AG08396 (cell line): ENCODE measurements around the gene SCD5.
A peak's percentile ranks its signal among the peaks of the same experiment; 100 is the strongest.

Experiments used
- DNase-seq: peaks from one replicate; pipeline ENCODE4 v3.0.0; 2012; ENCODE audit warnings: low spot score, mixed read lengths

Gene SCD5

DNA sequence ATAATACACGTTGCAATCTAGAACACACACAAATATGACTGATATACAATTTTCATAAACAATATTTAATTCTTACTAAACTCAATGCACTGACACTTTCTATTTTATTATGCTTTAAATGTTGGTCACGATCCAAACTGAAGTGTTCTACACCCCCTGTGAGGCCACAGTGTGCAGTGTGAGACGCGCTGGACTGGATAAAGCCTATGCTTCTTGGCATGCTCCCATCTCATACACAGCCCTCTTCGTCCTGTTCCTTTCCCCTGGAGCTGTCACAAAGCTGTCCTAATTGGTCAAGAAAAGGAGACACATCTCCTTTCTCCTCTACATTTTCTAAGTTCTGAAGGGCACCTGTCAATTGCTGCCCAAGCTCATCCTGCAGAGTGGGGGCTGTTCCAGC, 72.0 kb downstream of the SCD5 start:
- DNase-seq: no peak

DNA sequence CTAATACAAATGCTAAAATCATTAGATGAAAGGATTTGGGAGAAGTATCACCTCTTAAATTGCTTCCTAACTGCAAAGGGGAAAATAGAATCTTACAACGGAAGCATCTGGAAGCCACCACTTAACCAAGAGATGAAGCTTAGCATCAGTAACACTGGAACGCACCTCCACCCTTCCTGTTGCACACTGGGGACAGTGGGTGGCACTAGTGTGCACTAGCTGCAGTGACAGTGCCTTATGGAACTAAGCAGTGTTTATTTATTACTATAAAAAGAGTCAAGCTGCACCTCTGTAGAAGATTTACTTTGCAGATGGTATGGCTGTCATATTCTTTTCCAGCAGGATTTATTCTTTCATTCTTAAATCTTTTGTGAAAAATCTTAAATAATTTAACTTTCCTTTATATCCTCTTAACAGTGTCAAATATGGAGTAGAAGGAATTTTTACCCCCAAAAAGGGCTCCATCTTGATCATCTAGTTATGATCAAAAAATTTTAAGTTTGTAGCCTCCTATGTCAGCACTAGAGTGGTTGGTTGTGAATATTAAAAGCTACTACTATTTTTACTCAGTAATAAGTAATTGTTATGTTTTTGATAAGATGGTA, 76.7 kb downstream of the SCD5 start:
- no peak for DNase-seq

DNA sequence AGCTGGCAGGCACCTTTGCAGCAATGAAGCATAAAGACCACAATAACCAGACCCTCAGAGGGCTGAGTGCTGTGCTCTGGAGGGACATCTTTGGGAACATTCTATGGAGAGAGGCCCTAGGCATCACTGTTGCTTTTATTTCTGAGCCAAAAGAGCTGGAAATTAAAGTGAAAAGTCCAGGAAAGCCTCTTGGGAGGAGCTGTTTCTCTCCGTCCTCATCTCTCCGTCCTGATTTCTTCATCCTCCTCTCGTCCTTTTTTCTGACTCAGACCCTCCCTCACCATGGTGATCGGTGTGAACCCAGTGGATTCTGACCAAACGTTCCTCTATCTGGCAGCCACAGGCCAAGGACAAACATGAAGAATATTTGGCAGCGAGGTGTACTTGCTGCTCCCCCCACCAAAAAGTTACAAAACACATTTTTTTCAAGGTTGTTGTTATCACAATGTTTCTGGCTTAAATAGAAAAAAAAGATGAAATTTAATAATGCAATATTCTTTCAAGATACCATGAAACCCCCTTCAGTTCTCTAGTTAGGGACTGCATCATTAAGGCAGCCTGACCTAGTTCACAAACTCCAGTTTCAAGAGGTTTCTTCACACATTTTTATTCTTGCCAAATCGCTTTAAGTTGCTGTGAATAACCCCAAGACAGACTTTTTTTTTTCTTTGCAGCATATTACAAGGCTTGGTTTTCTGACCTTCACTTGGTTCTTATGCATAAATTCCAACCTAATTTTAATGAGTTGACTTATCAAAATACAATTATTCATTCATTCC, 80.2 kb downstream of the SCD5 start:
- no peak for DNase-seq

DNA sequence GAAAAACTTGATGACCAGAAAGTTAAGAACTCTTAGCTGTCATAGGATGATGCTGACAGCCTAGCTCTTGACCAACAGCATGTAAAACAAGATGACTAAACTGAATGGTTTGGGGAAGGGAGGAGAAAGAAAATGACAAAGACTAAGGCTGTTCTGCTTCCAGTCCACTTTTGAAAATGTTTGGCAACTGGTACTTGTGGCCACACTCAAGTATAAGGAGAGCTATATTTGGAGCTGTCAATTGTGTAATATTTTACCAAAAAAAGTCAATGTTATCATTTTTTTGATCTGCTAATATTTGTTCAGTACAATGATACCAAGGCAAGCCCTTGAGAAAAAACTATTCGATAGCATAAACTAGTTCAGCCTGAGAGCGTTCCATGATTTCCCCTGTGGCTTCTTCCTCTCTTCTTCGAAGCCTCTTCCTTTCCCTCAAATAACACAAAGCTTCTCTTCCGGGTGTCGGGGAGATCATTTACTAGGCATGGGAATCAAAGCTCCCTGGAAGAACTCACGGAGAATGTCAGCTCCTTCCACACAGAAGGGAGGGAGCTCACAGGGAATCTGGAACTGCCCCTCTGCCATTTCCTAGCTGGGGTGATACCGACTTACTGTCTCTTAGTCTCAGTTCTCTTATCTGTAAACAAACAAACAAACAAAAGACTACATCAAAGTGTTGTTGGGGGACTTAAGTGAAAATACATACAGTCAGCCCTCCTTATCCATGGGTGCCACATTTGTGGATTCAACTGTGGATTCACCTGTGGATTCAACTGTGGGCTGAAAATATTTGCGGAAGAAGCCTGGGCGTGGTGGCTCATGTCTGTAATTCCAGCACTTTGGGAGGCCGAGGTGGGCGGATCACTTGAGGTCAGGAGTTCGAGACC, 82.6 kb downstream of the SCD5 start:
- DNase-seq: peak; percentile 27

DNA sequence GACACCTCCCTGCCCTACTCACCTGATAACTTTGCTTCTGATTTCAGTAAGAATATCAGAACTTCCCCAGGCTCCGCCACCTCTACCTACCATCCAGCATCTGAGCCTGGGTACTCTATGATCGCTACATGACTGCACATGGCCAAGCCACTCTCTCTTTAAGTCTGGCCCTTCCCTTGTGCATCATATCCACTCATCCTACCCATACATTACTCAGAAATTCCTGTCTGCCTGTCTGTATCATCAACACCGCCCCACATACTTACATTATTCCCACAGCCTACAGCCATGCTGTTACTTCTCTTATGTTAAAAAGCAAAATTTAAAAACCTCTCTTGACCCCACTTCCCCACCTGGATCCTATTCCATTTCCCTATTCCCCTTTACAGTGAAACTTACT, 84.7 kb downstream of the SCD5 start:
- DNase-seq: no peak

DNA sequence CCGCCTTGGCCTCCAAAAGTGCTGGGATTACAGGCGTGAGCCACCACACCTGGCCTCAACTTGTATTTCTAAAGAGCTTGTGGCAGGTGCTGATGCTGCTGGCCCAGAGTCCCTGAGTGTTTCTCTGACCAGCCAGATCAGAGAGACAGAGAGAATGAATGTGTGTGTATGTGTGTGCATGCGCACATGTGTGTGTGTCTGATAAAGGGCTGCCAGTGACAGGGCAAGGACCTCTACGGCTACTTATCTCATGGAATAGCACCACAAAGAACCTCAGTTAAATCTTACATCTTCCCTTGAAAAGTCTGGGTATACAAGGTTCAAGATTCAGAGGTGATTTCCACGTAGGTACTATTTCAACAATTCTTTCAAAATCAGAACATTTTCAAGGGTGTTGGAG, 86.0 kb downstream of the SCD5 start:
- DNase-seq: no peak

DNA sequence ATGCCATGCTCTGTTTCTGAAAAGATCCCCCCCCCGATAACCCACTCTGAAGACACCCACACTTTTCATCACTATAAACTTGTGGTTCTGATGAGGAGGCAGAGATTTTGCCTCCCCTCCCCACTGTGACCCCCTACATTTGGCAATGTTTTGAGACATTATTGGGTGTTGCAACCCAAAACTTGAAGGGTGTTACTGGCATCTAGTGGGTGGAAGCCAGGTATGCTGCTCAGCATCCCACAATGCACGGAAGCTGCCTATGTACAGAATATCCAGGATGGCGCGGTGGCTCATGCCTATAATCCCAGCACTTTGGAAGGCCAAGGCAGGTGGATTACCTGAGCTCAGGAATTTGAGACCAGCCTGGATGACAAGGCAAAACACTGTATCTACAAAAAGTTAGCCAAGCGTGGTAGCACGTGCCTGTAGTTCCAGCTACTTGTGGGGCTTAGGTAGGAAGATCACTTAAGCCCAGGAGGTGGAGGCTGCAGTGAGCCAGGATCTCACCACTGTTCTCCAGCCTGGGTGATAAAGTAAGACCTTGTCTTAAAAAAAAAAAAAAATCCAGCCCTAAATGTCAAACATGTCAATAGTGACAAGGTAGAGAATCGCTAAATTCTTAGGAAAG, 87.3 kb downstream of the SCD5 start:
- DNase-seq: no peak

DNA sequence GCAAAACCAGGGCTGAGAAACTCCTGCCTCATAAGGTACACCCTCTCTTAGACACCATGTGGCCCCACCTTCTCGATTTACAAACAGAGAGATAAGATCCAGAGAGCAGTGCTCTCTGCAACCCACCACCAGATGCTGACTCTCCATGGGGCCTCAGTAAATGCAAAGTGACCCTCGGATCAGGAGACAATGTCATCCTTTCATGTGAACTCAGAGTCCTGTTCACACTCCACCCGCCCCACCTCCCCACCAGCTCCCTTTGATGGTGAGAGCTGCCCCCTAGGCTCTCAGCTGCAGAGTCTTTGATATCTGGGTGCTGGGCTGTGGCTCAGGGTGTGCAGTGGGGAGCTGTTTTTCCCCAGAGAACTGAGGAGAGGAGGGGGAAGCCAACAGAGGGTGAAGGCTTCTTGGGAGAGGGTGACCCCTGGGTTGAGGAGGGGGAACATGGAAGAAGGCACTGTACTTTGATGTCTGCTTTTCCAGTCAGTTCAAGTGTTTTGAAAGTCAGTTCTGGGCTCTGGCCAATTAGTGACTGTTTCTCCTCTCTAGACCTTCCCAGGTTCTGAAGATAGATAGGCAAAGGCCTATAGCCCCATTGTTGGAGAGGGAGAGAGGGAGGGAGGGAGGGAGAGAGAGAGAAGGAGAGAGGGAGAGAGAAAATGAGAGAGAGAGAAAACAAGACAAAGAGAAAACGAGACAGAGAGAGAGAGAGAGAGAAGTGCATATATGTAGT, 88.2 kb downstream of the SCD5 start:
- no peak for DNase-seq

DNA sequence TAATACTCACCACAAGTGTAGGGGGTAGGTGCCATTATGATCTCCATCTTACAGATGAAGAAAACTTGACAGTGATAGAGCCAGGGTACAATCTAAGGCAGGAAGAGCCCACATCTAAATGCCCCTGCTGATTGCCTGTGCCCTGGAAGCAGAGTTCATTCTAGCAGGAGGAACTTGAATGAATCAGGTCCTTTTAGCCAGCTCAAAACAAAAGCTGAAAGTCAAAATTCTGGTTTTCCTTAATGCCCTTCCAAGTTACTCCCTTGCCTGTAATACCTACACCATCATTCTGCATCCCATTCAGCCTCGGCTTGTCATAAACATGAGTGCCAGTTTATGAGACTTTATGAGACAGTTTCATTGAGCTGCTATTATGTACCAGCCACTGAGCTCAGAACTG, 89.6 kb downstream of the SCD5 start:
- DNase-seq: no peak

DNA sequence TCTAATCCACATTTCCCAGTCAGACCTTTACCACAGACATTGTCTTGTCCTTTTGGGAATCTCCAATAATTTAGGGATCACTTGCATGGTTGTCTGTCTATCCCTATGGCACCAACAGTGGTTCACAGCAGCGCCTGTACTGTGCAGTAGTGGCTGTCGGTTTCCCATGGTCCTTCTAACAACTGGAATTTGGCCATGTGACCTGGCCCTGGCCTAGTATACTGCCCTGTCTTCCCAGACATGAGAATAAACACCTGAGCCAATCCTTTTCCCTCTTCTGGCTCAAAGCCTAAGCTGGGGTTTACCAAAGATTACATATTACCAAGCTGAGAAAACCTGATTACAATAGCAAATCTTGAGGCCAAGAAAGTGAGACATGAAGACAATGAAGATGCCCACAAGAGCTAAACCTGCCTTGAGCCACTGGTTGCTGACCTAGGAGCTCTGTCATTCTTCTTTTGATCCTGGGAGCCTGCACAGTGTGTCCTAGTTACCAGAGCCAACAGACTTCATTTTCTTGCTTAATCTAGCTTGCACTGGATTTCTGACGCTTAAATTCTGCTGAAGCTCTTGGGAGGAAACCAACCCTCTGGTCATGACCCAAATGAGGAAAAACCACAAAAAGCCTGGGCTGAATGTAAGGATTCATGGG, 92.1 kb downstream of the SCD5 start:
- DNase-seq: no peak

DNA sequence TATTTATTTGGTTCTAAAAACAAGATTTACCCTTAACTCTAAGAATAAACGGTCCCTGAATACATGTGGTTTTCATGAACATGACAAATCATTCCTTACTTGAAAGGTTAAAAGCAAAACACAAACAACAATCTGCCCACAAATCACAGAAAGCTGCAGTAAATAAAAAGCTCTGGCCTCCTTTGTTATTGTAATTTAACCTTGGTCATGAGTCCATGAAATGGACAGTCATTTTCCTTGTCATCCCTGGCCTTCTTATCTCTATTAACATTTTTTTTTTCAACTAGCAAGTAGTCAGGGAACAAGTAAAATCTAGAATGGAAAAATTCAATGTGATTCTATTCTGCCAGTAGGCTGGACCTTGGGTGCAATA, 92.7 kb downstream of the SCD5 start:
- no peak for DNase-seq

DNA sequence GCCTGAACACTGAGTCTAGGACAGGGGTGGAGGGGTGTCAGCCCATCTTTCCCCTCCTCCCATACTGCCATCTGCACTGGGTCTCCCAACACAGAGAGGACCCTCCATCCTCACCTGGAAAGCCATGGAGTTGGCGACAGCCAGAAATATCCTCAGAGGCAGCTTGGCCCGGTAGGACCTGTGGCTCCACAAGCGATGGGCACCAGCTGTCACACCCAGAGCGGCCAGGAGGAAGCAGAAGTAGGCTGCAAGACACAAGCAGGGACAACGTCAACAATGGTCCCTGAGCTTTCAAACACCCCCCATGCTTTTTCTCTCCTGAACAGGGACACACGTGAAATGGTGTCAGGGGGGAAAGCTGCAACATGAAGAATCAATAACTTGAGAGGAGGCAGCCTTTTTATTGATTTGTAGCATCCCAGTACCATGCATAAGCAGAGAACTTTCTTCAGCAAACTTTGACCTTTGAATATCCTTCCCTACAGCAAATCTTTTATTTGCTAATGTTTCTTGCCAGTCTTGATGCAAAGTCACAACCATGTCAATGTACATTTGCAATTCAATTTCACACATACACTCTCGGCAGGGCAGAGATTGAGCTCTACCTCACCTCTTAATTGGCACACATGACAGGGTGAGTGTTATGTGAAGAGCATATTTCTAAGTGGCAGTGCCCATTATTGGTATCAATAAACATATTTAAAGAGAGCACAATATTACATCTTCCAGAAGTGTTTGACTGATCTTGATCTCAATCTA, 93.2 kb downstream of the SCD5 start:
- no peak for DNase-seq

DNA sequence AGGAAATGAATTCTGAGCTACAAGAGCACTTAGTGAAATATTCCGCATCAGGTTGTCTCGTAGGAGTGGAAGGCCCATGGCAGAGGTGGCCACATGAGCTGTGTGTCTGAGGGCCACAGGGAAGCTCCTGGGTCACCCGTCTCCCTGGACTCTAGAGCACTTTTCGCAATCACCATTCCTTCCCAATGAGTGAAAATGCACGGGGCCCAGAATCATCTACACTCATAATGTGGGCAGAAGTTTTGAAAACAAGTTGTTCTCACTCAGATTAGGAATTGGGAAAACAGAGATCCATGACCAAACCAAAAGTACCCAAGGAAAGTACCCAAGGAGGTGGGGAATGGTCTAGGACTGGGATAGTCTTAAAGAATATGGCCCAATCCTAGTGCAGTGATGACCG, 94.4 kb downstream of the SCD5 start:
- DNase-seq: no peak

DNA sequence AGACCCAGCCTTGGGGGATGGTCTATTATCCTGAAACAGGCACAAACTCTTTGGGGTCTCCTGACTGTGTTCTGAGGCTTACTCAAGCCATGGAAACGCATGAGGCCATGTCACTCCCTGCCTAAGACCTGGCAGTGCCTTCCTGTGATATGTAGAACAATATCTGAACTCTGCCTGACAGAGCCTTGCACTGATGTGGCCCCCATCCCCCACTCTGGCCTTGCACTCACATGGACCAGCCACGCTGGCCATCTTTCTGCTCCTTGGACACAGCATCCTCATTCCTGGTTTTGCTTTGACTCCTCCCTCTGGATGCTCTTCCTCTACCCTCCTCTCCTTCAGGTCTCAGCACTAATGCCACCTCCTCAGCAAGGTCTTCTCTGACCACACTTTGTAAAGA, 100.2 kb downstream of the SCD5 start:
- DNase-seq: no peak

DNA sequence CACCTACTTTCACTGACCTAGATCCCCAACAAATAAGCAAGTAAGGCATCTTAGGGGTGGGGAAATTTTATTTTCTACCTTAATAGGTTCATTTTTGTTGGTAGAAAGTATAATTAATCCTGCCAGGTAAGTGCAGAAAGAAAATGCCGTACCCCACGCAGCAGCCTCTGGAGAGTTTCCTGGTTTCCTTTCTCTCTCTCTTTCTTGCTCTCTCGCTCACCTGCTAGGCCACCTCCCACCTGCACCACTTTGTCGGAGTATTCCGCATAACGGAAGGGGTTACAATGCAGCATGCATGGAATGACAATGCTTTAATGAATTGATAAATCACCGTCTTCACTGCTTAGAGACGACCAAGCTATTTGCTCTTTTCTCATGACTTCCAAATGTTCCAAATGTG, 101.0 kb downstream of the SCD5 start:
- DNase-seq: no peak

DNA sequence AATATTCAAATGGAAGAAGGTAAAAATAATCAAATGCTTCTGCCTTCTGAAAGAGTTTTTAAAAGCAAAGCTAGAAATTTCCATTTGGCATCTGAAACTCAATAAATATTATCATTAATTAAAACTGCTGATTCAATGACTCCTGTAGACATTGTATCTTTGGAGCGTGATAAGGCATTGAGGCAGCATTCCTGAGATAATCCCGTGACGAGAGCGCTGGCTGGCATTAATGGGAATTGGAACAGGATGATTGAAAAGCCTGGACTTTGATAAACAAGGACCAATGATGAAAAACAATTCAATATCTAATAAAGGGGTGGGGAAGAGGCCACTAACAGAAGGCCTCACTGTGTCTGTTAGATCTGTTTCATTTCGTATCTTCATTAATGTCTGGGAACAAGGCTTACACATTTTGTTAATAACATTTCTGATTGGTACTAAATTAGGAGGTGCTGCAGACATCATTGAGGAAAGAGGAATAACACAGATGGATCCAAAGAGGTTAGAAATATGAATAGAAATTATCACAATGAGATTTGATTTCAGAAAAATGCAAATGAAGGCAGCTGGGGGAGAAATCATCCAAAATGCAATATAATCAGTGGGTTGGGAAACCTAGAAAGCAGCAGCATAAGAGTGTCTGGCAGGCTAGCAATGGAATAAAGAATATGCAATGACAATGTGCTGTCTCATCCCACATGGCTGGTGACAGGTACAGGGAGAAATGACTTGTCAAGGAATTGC, 102.3 kb downstream of the SCD5 start:
- DNase-seq: no peak

DNA sequence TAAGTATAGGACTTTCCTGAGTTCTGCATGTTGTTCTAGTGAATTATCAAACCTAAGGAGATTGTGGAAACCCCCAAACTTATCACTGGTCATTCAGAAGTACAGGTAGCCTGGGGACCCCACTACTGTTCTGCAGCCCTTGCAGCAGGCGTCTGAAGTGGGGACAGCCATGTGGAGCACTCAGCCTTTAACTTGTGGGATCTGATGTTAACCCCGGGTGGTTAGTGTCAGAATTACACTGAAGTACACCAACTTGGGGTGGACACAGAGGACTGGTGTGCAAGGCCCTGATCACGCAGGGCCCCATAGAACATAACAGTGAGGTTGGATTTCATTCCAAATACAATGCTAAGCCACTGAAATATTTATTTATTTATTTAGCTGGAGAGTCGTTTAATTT, 103.7 kb downstream of the SCD5 start:
- DNase-seq: no peak

DNA sequence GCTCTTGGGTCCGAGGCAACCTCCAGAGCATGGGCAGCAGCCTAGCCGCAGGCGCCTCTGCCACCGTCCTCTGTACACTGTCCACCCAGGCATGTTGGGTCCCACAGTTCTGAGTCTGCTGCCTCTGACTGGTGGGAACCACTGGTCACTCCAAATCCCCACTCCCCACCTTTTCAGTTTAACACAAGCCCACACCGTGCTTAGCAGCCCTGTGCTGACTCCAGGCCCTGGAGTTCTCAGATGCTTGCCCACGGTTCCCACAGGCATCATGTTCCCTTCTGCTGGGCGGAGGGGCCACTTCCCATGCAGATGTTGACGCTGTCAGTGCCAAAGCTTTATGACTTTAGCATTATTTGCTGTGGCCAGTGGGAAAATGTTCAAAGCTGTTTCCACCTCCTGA, 104.5 kb downstream of the SCD5 start:
- no peak for DNase-seq

DNA sequence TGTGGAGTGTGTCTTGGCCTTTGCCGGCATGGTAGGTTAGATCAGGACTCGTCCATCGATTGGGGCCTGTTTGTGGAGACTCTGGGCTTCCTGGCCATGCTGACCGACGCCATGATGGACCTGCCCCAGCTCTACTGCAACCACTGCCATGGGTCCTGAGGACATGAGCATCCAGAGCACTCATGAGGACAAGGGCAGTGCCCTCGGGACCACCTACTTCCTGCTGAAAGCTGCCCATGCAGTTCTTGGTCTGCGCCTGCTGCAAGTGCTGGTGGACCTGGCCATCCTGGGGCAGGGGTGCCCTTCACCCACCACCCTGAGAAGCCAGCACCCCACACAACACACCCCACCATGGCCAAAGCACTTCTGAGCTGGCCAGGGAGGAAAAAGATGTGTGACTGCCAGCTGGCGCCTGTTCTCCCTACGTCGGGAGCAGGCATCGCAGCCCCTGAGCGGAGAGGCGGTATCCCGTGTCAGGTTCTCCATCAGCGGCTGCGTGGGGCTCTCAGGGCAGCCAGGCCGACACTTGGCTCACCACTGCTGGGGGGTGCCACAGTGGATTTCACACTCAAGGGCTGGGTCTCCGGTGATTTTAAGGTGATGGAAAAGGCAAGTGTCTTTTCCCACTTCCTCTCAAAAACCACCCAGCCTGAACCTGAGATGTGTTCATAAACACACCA, 106.4 kb downstream of the SCD5 start:
- DNase-seq: no peak
